ENCODE measurements around the gene SPATA21. TPM values are rescaled to one million over a fixed set of nuclear protein-coding genes. Genes with fewer than 3 reads are reported as not detected.

The SPATA21 gene
- total and polyA plus RNA-seq, 12 donors, result 0.15 to 0.20 TPM; not detected in 10

- intact Hi-C loops (cut with DNase I), result loop anchor here in 1 of 10 donors (10.0 kb wide), 1 partner anchor 45 kb away; no protein-coding TSS in a partner anchor
- peaks cover 0 to 100% (median 62%) of the 10 kb centered on the region in 9 donors for H3K36me3 ChIP-seq
- WGBS, 2 donors, result 89 to 94% methylated on average over 5 of the region's 5 CpGs
Observed at GRCh38 chr1:16449666-16450065, 12.4 kb upstream of the SPATA21 start.

GRCh38 chr1:16449065-16449464, 11.8 kb upstream of the SPATA21 start:
- DNase-seq, result no peak
- Histone ChIP-seq H3K27me3 (no peaks in the 10 kb centered on the region), H3K27ac (no peak overlapping the region), H3K36me3 (peaks cover 0 to 100% (median 61%) of the 10 kb centered on the region in 9 donors), H3K9me3 (no peaks in the 10 kb centered on the region), H3K4me3 (no peak overlapping the region), H3K4me1 (peaks cover 0 to 22% (median 3%) of the 10 kb centered on the region in 9 donors)
- no peak for TF ChIP-seq CTCF (IDR thresholded peaks at IDR 0.05)
- no peak for ATAC-seq
- intact Hi-C loops (cut with DNase I), result loop anchor here in 1 of 10 donors (10.0 kb wide), 1 partner anchor 46 kb away; no protein-coding TSS in a partner anchor
- WGBS, 2 donors, result 97 to 99% methylated on average over 4 of the region's 4 CpGs

More at GRCh38 chr1:16449666-16450065, 12.4 kb upstream of the SPATA21 start:
- ATAC-seq (no peak), DNase-seq (no peak)
- Histone ChIP-seq H3K4me3 (no peak overlapping the region), H3K27me3 (no peaks in the 10 kb centered on the region), H3K9me3 (no peaks in the 10 kb centered on the region), H3K27ac (no peak overlapping the region), H3K4me1 (peaks cover 0 to 18% (median 0%) of the 10 kb centered on the region in 9 donors)
- TF ChIP-seq CTCF (IDR thresholded peaks at IDR 0.05), result no peak

- H3K4me1 ChIP-seq, result peaks cover 10 to 36% (median 17%) of the 10 kb centered on the region in 9 donors
- H3K36me3 ChIP-seq, result peaks cover 0 to 100% (median 54%) of the 10 kb centered on the region in 9 donors
- no peaks in the 10 kb centered on the region for H3K27me3 ChIP-seq
- WGBS, 2 donors, result 95% methylated on average over 9 of the region's 9 CpGs
- DNase-seq, result no peak
- TF ChIP-seq CTCF (IDR thresholded peaks at IDR 0.05), result no peak
- H3K4me3 ChIP-seq, result no peak overlapping the region
- intact Hi-C loops (cut with DNase I), result loop anchor here in 1 of 10 donors (10.0 kb wide), 1 partner anchor 47 kb away; no protein-coding TSS in a partner anchor
- H3K27ac ChIP-seq, result no peak overlapping the region
- no peak for ATAC-seq
- no peaks in the 10 kb centered on the region for H3K9me3 ChIP-seq
Observed at GRCh38 chr1:16447641-16448040, 10.4 kb upstream of the SPATA21 start.

- no peak for ATAC-seq
Observed at GRCh38 chr1:16446116-16446515, 8.9 kb upstream of the SPATA21 start.

More at GRCh38 chr1:16446116-16446515, 8.9 kb upstream of the SPATA21 start:
- no peak overlapping the region for H3K27ac ChIP-seq
- intact Hi-C loops (cut with DNase I), result loop anchor here in 1 of 10 donors (10.0 kb wide), 1 partner anchor 49 kb away; no protein-coding TSS in a partner anchor
- peaks cover 19 to 45% (median 33%) of the 10 kb centered on the region in 9 donors for H3K4me1 ChIP-seq
- H3K27me3 ChIP-seq, result no peaks in the 10 kb centered on the region
- DNase-seq, result no peak
- no peak overlapping the region for H3K4me3 ChIP-seq
- TF ChIP-seq CTCF (IDR thresholded peaks at IDR 0.05), result no peak
- peaks cover 0 to 90% (median 42%) of the 10 kb centered on the region in 9 donors for H3K36me3 ChIP-seq
- WGBS, 2 donors, result 90 to 97% methylated on average over 10 of the region's 10 CpGs
- H3K9me3 ChIP-seq, result no peaks in the 10 kb centered on the region
